Measurements from ENCODE around the gene MSH3.

The MSH3 gene

DNA sequence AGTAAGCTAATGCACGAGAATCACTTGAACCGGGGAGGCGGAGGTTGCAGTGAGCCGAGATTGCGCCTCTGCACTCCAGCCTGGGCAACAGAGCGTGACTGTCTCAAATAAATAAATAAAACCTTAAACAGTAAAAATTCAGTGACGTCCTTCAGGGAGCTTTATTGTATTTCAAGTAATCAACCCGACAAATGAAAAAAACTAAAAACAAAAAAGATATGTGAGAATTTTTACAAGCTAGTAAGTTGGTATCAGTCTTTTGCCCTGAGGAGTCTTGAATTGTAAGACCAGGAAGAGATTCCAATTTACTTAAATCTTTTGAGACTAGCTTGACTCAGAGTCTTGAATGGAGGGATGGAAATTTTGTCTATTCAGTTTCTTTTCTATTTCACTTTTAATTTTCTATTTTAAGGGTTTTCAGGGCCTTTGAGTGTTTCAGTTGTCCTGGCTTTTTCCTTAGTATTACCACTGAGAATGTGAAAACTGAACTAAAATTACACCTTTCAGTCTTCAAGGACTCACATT lies 126.4 kb downstream of the MSH3 start:
- TF ChIP-seq, protein P1, sequence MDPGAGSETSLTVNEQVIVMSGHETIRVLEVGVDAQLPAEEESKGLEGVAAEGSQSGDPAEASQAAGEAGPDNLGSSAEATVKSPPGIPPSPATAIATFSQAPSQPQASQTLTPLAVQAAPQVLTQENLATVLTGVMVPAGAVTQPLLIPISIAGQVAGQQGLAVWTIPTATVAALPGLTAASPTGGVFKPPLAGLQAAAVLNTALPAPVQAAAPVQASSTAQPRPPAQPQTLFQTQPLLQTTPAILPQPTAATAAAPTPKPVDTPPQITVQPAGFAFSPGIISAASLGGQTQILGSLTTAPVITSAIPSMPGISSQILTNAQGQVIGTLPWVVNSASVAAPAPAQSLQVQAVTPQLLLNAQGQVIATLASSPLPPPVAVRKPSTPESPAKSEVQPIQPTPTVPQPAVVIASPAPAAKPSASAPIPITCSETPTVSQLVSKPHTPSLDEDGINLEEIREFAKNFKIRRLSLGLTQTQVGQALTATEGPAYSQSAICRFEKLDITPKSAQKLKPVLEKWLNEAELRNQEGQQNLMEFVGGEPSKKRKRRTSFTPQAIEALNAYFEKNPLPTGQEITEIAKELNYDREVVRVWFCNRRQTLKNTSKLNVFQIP (CRISPR knock-in tag; IDR thresholded peaks at IDR 0.05; ENCODE audit: borderline replicate concordance, low read depth), result no peak
- no peak for TF ChIP-seq TOX (CRISPR knock-in tag; IDR thresholded peaks at IDR 0.05; ENCODE audit: borderline replicate concordance)
- no peak for TF ChIP-seq ZNF70 (CRISPR knock-in tag; IDR thresholded peaks at IDR 0.05)
- TF ChIP-seq PPARA (CRISPR knock-in tag; IDR thresholded peaks at IDR 0.05; ENCODE audit: borderline replicate concordance), result no peak
- TF ChIP-seq RARB (CRISPR knock-in tag; IDR thresholded peaks at IDR 0.05), result no peak
- no peak for TF ChIP-seq ZFP3 (CRISPR knock-in tag; IDR thresholded peaks at IDR 0.05)
- TF ChIP-seq CSDC2 (CRISPR knock-in tag; IDR thresholded peaks at IDR 0.05), result no peak
- TF ChIP-seq SNAI2 (CRISPR knock-in tag; IDR thresholded peaks at IDR 0.05), result no peak
- TF ChIP-seq, protein P2, sequence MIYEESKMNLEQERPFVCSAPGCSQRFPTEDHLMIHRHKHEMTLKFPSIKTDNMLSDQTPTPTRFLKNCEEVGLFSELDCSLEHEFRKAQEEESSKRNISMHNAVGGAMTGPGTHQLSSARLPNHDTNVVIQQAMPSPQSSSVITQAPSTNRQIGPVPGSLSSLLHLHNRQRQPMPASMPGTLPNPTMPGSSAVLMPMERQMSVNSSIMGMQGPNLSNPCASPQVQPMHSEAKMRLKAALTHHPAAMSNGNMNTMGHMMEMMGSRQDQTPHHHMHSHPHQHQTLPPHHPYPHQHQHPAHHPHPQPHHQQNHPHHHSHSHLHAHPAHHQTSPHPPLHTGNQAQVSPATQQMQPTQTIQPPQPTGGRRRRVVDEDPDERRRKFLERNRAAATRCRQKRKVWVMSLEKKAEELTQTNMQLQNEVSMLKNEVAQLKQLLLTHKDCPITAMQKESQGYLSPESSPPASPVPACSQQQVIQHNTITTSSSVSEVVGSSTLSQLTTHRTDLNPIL (CRISPR knock-in tag; IDR thresholded peaks at IDR 0.05; ENCODE audit: low read depth), result no peak
- TF ChIP-seq ESRRG (CRISPR knock-in tag; IDR thresholded peaks at IDR 0.05), result no peak
- no peak for ATAC-seq

DNA sequence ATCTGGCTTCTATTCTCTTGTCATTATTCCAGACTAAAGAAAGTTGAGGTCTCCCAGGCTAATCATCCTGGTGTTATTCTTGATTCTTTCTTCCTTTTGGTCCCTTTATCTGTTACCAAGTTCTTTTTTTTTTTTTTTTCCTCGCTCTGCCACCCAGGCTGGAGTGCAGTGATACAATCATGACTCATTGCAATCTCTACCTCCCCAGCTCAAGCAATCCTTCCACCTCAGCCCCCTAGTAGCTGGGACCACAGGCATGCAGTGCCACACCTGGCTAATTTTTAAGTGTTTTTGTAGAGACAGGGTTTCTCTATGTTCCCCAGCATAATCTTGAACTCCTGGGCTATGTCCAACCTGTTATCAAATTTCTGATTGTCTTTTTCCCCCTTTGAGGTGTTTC lies 126.9 kb downstream of the MSH3 start:
- ATAC-seq, result peak; percentile 46; the same call in 2 of the 3 replicates
- TF ChIP-seq, protein P3, sequence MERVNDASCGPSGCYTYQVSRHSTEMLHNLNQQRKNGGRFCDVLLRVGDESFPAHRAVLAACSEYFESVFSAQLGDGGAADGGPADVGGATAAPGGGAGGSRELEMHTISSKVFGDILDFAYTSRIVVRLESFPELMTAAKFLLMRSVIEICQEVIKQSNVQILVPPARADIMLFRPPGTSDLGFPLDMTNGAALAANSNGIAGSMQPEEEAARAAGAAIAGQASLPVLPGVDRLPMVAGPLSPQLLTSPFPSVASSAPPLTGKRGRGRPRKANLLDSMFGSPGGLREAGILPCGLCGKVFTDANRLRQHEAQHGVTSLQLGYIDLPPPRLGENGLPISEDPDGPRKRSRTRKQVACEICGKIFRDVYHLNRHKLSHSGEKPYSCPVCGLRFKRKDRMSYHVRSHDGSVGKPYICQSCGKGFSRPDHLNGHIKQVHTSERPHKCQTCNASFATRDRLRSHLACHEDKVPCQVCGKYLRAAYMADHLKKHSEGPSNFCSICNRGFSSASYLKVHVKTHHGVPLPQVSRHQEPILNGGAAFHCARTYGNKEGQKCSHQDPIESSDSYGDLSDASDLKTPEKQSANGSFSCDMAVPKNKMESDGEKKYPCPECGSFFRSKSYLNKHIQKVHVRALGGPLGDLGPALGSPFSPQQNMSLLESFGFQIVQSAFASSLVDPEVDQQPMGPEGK (CRISPR knock-in tag; IDR thresholded peaks at IDR 0.05; ENCODE audit: borderline replicate concordance), result no peak
- TF ChIP-seq TCF4 (CRISPR knock-in tag; IDR thresholded peaks at IDR 0.05; ENCODE audit: borderline replicate concordance) (no peak), OSR1 (CRISPR knock-in tag; IDR thresholded peaks at IDR 0.05) (no peak), CSDC2 (CRISPR knock-in tag; IDR thresholded peaks at IDR 0.05) (no peak), SNAI2 (CRISPR knock-in tag; IDR thresholded peaks at IDR 0.05) (no peak), ISL1 (CRISPR knock-in tag; IDR thresholded peaks at IDR 0.05) (no peak), ZNF565 (CRISPR knock-in tag; conservative IDR thresholded peaks at IDR 0.05; ENCODE audit: low read depth) (no peak), GLIS3 (CRISPR knock-in tag; IDR thresholded peaks at IDR 0.05) (no peak), ZC3H10 (CRISPR knock-in tag; IDR thresholded peaks at IDR 0.05) (no peak), RARB (CRISPR knock-in tag; IDR thresholded peaks at IDR 0.05) (no peak), ESRRG (CRISPR knock-in tag; IDR thresholded peaks at IDR 0.05) (no peak), PPARA (CRISPR knock-in tag; IDR thresholded peaks at IDR 0.05; ENCODE audit: borderline replicate concordance) (no peak), ZFP3 (CRISPR knock-in tag; IDR thresholded peaks at IDR 0.05) (no peak), ZFP30 (CRISPR knock-in tag; IDR thresholded peaks at IDR 0.05) (no peak), BACH2 (CRISPR knock-in tag; IDR thresholded peaks at IDR 0.05; ENCODE audit: borderline replicate concordance) (no peak), ZNF70 (CRISPR knock-in tag; IDR thresholded peaks at IDR 0.05) (no peak)
- TF ChIP-seq, protein P2 (CRISPR knock-in tag; IDR thresholded peaks at IDR 0.05; ENCODE audit: low read depth), result no peak
- TF ChIP-seq, protein P4, sequence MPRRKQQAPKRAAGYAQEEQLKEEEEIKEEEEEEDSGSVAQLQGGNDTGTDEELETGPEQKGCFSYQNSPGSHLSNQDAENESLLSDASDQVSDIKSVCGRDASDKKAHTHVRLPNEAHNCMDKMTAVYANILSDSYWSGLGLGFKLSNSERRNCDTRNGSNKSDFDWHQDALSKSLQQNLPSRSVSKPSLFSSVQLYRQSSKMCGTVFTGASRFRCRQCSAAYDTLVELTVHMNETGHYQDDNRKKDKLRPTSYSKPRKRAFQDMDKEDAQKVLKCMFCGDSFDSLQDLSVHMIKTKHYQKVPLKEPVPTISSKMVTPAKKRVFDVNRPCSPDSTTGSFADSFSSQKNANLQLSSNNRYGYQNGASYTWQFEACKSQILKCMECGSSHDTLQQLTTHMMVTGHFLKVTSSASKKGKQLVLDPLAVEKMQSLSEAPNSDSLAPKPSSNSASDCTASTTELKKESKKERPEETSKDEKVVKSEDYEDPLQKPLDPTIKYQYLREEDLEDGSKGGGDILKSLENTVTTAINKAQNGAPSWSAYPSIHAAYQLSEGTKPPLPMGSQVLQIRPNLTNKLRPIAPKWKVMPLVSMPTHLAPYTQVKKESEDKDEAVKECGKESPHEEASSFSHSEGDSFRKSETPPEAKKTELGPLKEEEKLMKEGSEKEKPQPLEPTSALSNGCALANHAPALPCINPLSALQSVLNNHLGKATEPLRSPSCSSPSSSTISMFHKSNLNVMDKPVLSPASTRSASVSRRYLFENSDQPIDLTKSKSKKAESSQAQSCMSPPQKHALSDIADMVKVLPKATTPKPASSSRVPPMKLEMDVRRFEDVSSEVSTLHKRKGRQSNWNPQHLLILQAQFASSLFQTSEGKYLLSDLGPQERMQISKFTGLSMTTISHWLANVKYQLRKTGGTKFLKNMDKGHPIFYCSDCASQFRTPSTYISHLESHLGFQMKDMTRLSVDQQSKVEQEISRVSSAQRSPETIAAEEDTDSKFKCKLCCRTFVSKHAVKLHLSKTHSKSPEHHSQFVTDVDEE (CRISPR knock-in tag; IDR thresholded peaks at IDR 0.05), result no peak
- TF ChIP-seq, protein P5, sequence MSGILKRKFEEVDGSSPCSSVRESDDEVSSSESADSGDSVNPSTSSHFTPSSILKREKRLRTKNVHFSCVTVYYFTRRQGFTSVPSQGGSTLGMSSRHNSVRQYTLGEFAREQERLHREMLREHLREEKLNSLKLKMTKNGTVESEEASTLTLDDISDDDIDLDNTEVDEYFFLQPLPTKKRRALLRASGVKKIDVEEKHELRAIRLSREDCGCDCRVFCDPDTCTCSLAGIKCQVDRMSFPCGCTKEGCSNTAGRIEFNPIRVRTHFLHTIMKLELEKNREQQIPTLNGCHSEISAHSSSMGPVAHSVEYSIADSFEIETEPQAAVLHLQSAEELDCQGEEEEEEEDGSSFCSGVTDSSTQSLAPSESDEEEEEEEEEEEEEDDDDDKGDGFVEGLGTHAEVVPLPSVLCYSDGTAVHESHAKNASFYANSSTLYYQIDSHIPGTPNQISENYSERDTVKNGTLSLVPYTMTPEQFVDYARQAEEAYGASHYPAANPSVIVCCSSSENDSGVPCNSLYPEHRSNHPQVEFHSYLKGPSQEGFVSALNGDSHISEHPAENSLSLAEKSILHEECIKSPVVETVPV (CRISPR knock-in tag; IDR thresholded peaks at IDR 0.05), result no peak

All from SK-N-SH treated with all-trans-retinoic acid at 6 μM for 48 hours (cell line).